ENCODE data around the gene RGS18.
"Not testable (repeated sequence)": the region's sequence is repeated elsewhere in the genome, so short reads cannot be mapped to it uniquely, and the experiment has no call there.

Gene RGS18

DNA sequence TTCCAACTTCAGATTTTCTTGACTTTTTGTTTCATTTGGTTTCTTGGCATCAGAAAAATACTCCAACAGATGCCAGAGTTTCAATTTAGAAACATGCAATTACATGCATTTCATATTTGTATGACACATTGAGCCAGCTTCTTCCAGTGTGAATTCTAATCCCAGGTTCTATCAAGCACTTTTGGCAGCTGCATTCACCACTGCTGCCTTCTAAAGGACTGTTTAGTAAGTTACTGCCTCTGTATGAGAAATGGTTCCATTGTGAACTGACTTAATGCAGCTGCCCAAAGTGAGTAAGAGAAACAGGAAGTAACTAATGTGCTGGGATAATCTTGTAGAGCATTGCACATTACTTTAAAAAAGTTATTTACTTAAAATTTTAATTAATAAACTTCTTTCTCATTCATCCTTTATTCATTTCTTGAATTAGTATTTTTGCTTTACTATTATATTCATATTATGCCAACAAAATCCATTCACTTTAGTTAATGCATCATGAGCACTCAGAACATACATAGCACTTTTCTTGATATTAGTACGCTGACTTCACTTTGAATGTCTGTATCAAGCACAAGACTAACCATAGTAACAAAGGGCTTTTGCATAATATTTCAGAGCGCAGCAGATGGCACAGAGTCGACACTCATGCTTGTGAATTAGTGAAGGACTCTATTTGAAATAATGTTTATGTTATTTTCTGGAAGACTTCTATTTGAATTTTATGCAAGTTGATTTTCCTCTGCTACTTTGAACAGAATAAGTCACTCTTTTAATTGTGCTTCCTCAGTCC lies 9.8 kb downstream of the RGS18 start:
- DNase-seq: no peak

DNA sequence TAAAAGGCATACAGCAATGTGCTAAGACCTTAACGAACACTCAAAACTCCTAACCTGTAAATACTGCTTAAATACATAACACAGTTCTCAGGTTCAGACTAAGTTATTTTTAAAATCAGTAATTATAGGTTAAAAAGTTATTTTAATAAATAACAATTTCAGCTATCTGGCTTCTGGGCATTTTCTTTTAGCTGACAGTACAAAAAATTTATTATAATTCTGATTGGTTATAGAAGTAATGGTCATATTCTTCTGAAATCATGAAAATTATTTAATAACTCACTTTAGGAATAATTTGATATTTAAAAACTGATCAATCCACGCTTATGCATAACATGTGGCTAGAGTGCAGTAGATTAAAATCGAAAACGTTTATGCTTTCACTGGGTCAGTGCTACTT lies 10.7 kb downstream of the RGS18 start:
- no peak for DNase-seq

DNA sequence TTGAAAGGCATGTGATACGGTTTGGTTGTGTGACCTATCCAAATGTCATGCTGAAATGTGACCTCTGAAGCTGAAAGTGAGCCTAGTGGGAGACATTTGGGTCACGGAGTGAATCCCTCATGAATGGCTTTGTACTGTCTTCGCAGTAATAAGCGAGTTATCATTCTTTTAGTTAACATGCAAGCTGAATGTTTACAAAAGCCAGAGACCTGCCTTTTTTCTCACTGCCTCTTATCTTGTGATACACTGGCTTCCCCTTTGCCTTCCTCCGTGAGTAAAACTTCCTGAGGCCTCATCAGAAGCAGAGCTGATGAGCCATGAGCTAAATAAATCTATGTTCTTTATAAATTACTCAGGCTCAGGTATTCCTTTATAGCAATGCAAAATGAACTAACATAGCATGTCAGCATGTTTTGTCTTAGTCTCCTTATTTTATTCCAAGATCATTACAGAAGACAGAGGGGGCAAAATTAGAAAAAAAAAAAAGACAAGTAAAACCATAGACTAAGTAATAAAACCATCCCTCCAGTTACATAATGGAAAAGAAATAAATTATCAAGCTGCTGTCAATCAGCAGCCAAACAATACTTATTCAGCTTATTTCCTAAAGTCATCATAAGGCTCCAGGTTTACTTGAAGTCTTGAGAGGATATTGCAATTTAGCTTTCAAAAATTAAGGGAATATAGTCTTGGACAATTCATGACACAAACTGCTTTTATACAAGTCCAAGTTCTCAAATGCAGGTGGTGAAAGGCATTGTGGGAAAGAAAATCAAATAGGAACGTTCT lies 12.1 kb downstream of the RGS18 start:
- no peak for DNase-seq

DNA sequence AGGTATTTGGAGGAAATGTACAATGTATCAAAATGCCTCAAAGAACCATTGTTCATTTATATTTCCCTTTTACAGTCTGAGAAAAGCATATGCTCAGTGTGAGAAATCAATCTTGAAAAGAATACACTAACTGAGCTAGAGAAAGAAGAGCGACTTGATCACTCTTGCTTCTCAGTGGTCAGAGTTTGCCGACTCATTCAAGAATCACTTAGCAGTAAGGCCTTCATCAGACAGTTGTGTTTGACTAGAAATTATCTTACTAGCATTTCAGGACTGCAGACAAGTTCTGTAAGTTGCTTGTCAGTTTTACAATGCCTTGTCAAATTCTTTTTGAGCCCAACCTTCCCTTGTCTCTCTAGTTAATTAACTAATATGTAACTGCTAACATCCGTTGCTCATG lies 12.9 kb downstream of the RGS18 start:
- DNase-seq: no peak

DNA sequence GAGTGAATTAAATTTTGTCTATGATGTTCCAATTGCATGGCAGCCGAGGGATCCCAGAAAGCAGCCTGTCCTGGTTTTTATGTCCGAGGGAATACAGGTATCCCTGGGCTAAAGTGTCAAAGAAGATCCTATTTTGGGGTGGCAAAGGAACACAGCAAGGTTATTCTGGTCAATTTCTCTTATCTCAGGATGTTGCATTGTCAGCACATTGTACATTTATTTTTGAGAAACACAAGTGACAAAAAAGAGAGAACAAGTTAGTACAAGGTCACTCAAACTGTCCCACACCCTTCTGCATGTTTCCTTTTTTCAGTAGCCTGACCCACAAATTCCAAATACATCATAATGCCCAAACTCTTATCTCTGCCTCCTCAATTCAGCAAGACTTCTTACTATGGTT lies 17.7 kb downstream of the RGS18 start:
- no peak for DNase-seq

DNA sequence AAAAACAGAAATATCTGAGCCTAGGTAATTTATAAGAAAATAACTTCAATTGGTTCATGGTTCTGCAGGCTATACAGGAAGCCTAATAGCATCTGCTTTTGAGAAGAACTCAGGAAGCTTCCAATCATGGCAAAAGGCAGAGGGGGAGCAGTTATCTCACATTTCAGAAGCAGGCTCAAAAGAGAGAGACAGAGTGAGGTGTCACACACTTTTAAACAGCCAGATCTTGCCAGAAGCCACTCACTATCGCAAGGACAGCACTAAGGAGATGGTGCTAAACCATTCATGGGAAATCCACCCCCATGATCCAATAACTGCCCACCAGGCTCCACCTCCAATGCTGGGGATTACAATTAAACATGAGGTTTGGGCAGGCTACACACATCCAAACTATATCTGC lies 25.5 kb downstream of the RGS18 start:
- DNase-seq: no peak

DNA sequence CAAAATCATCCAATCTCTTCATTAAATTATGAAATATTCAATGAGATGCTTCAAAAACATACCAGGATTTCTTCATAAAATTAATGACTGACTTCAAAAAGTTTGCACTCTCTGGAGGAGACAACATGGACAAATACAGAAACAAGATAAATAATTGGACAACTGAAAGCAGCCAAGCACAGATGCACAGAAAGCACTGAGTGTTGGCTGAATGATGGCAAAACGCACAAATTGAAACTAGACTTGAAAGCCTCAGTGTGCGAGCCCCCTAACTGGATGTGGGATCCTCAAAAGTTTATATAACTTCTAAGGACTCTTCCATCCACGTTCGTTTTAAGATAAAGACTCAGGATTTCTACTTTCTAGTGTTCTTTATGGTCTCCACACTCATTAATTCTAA lies 27.9 kb downstream of the RGS18 start:
- no peak for DNase-seq

DNA sequence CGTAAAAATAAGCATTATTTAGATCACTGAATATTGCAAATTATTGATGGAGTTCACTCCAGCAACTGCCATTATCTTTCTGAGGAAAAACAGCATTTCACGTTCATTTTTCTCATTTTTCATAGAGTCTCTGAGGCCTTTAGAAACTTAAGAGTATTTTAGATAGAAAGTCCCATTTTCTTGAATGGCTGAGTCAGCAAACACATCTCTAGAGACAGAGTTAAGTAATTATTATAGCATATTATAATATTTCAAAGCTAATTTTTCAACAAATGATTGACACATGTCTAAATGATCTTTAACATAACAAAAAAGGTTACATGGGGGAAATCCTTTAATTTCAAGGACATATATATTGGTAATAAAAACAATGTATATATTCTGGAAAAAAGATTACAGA lies 31.8 kb downstream of the RGS18 start:
- no peak for DNase-seq

DNA sequence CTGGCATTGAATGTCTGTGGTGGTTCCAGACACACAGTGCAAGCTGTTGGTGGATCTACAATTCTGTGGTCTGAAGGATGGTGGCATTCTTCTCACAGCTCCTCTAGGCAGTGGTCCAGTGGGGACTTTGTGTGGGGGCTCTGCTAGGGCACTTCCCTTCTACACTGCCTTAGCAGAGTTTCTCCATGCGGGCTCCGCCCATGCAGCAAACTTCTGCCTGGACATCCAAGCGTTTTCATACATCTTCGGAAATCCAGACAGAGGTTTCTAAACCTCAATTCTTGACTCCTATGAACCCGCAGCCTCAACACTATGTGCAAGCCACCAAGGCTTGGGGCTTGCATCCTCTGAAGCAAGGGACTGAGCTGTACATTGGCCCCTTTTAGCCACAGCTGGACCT lies 43.0 kb downstream of the RGS18 start:
- DNase-seq: no peak

DNA sequence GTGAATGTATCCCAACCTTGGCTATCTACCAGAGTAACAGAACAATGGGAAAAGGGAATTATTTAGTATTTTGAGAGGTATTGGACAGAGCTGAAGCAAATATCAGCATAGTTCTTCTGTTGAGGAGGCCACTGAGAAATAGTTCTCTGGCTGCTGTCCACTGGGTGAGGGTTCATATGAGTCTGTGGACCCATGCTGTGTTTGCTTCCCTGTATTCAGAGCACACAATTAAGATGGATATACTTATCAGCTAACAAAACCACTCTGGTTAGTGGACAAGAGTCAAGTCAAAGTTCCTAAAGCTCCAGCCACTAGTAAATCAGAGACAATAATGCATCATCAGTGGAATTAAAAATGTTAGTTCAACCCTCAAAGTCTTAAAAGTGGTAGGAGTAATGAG lies 66.1 kb downstream of the RGS18 start:
- DNase-seq: no peak

DNA sequence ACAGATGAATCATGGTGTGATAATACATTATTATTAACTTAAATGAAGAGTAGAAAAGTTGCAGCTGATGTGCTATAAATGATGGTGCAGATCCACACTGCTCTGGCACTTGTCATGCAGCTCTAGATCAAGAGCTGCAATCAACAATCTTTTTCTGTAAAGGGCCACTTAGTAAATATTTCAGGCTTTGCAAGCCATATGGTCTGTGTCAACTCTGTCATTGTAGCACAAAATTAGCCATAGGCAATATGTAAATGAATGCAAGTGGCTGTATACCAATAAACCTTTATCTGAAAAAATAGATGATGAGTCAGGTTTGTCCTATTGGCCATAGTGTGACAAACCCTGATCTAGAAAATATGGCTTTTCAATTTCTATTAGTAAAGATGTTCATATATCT lies 66.6 kb downstream of the RGS18 start:
- no peak for DNase-seq

DNA sequence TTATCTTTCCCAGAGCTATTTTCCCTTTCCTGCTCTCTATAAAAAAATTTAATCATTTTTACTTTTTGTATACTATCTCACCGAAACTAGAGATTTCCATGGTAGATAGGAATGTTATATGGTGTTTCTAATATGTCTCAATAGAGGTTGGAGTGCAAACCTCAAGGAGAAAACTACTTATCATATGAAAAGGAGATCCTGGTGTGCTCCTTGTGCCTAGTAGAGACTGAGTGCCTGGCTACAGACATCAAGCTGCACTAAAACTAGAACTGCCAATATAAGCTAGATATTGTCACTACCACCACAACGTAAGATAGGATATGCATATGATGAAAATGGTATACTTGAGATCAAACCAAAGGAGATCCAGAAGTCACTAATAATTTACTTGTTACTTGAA lies 67.0 kb downstream of the RGS18 start:
- DNase-seq: no peak

DNA sequence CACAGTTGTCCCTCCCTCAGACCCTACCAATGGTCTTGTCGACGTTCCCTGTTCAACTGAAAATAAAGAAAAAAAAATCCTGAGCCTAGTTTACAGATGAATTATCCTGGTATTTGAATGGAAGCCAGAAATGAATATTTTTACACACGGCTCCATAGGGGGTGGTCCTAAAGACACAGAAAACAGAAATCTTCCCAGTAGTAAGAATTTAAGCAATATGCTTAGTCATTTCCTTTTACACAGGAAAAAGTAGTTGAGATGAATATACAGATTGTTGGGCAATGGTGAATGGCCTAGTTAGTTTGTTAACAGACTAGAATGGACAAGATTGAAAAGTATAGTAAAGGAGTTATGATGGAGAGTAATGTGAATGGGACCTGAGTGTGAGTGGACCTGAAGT lies 67.4 kb downstream of the RGS18 start:
- DNase-seq: no peak

DNA sequence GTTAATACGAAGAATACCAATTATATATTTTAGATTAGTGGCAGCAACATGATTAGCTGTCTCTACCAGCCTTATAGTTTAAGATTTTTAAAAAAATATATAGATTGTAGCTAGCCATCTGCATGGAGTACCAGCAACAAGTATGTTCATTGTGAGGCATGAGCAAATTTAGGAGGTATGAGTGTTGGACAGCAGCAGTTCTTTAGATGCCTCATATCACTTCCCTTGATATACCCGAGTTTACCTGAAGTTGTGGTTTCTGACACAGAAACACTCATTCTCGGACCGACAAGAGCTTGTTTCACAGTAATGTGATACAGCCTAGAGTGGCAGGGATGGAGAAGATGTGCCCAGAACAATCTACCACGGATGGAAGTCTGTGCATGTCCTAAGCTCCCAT lies 69.1 kb downstream of the RGS18 start:
- no peak for DNase-seq

DNA sequence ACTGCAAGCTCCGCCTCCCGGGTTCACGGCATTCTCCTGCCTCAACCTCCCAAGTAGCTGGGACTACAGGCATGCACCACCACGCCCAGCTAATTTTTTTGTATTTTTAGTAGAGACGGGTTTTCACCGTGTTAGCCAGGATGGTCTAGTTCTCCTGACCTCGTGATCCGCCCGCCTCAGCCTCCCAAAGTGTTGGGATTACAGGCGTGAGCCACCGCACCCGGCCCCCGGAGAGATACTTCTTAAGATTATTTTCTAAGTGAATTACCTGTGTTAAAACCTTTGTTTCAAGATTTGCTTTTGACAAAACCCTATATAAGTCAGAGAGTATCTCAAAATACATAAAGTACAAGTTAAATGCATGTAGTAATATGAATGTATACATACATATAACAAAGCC lies 69.7 kb downstream of the RGS18 start:
- not testable (repeated sequence) for DNase-seq

DNA sequence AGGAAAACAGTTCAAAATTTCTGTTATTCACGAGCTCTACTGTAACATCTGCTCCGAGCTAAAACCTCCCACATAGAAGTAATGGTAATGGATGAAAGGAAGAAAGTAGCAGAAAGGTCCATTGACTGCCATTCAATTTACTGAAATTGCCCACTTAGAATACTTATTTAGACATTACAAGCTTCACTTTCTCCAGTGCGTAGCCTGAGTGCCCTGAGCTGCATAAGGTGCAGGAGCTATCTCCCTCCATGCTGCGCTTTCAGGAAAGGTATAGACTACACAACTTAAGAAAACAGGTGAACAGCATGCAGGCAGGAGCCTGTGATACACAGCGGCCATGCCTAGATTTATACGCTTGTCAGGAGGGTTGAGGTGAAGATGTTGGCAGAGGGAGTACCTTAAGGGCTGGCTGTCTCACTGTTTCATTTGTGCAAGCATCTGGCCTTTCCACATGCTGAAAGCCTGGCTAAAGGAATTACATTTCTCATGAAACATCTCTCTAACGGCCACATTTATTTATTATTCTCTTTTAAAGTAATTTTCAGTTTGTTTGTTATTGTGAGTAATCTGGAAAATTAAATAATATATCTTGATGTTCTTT lies 74.7 kb downstream of the RGS18 start:
- DNase-seq: no peak

DNA sequence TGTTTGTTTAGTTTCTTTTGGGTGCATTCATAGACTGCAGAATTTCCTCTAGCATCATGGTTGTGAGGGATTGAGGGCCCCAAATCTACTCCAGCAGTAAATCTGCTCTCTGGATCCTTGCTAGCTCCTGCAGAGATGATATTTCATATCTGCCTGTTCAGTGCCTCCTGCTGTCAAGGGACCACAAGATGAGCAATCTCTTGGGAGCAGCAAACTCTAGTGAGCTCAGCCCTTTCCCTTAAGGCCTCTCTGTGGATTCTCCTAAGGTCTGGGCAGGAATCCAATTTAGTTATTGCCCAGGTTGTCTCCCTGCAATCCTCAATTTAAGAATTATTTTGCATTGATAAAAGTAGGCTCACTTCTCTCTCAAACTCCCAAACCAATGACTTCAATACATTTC lies 76.9 kb downstream of the RGS18 start:
- no peak for DNase-seq
